Stimulated activated CD4-positive, alpha-beta T cell treated with anti-CD3 and anti-CD28 coated beads, Interleukin-4, amount 100 ng/mL, for 24 hours (primary cell): ENCODE measurements around the gene BRAT1.
A peak's percentile ranks its signal among the peaks of the same experiment; 100 is the strongest.
"Not testable (repeated sequence)": the region's sequence is repeated elsewhere in the genome, so short reads cannot be mapped to it uniquely, and the experiment has no call there.

Experiments
- DNase-seq: peaks from one replicate; pipeline ENCODE4 v3.0.0-alpha.2; 2020

BRAT1 gene

DNA sequence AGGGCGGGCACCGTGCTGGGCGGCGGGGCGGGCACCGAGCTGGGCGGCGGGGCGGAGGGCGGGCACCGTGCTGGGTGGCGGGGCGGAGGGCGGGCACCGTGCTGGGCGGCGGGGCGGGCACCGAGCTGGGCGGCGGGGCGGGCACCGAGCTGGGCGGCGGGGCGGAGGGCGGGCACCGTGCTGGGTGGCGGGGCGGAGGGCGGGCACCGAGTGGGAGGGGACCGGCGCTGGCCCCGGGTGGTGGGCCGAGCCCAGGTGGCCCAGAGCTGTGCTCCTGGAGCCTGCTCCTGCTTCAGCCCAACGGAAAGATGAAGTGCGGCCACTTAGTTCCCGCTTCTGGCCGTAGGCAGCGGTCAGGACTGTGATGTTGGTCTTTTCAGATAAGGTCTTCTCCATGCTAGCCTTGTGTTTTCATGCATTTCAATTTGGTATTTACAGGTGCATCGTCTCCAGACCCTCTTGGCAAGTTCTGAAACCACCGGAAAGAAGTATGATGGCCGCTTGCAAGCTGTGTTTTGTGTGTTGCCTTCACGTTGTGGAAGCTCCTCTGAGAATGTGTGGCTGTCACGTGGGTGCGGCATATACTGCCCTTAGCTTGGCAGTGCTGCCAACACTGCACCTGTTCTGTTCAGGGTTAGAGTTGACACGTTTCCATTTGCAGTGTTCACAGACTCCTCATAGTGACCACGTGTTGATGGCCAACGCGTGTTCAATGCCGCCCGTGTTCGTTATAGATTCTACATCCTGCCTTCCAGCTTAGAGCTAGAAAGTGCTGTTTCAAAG, 28.7 kb upstream of the BRAT1 start:
- DNase-seq = no peak

- DNase-seq = no peak
Observed at GRCh38 chr7:2582006-2582735, 26.8 kb upstream of the BRAT1 start.

DNA sequence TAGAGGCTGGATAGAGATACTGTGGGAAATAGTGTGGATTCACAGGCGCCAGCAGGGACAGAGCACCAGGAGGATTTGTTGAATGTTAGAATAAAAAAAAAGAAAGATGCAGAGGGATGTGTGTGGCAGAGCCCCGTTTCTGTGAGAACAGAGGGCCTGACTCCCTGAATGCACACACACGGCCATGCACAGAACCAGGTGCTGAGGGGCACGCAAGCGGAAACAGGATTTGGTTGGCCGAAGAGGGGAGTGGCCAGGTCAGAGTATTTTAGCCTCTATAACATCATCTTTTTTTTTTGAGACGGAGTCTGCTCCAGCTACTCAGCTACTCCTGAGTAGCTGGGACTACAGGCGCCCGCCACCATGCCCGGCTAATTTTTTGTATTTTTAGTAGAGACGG, 25.3 kb upstream of the BRAT1 start:
- DNase-seq = no peak

DNA sequence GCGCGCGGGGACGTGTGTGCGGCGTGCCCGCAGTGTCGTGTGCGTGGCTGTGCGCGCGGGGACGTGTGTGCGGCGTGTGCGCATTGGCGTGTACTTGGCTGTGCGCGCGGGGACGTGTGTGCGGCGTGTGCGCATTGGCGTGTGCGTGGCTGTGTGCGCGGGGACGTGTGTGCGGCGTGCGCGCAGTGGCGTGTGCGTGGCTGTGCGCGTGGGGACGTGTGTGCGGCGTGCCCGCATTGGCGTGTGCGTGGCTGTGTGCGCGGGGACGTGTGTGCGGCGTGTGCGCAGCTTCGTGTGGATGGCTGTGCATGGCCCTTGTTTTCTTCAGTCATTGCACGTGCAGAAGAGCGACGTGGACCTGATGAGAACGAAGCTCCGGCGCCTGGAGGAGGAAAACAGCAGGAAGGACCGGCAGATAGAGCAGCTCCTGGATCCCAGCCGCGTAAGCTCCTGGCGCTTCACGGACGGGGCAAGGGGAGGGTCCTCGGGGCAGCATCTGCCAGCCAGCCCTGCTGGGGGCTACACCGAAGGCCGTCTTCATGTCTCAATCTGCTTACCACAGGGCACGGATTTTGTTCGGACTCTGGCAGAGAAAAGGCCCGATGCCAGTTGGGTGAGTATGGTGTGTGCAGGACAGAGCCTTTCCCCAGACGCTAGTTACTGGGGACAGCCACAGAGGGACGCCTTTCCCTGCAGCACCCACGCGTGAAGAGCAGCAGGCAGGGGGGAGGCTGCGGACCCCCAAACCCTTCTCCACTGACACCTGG, 22.8 kb upstream of the BRAT1 start:
- no peak for DNase-seq

- no peak for DNase-seq
Observed at GRCh38 chr7:2576742-2577491, 21.6 kb upstream of the BRAT1 start.

- no peak for DNase-seq
Observed at GRCh38 chr7:2575733-2576340, 20.5 kb upstream of the BRAT1 start.

DNA sequence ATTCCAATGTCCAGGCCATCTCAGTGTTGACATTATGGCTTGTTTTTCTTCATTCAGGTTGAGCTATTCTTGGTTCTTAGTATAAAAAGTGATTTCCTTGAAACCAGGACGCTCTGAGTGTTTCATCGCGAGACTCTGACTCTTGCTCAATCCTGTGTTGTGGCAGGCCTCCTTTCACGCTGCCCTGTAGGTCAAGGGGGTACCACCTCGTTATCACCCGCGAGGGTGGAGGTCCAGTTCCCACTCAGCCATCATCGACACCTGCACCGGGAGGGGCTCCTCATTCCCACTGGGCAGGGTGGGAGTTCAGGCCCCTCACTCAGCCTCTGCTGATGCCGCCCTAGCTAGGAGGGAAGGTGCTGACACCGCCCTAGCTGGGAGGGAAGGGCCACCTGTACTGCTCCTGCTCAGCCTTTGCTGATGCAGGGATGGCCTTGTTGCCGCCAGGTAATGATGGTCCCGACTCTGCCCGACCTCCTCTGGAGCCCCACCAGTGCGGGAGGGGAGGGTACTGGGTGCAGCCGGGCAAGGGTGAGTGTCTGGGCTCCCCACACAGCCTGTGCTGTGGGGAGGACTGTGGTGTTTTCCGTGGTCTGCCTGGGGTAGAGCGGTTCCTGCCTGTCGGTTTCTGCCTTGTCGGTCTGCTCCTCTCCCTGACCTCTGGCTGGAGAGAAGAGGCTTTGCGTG, 19.9 kb upstream of the BRAT1 start:
- DNase-seq = no peak

GRCh38 chr7:2573761-2574160, 18.4 kb upstream of the BRAT1 start:
- no peak for DNase-seq

DNA sequence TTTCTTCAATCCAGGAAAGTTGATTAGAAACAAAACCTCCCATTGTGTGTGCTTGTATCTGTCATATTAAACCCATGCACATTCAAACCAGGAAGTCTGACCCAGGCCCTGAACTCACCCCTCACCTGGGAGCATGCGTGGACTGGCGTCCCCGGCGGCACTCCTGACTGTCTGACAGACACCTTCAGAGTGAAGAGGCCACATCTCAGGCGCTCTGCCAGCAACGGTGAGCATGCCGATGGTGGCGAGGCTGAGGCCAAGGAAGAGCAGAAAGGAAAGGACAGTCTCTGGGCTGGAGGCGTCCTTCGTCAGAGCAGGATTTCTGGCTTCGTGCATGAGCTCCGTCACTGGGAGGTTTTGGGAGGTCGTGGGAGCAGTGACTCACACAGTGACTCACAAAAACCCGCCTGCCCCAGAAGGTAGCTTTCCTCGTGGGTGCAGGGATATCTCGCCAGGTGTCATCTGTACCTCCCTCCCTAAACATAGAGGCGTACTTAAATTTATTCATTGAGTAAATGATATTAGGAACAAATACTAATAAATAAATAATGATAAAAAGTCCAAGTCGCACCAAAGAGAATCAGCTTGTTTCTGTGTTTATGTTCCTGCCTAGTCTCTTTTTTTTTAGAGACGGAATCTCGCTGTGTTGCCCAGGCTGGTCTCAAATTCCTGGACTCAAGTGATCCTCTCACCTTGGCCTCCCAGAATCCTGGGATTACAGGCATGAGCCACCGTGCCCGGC, 16.9 kb upstream of the BRAT1 start:
- peak; percentile 18 for DNase-seq

GRCh38 chr7:2571409-2571808, 16.1 kb upstream of the BRAT1 start:
- no peak for DNase-seq

DNA sequence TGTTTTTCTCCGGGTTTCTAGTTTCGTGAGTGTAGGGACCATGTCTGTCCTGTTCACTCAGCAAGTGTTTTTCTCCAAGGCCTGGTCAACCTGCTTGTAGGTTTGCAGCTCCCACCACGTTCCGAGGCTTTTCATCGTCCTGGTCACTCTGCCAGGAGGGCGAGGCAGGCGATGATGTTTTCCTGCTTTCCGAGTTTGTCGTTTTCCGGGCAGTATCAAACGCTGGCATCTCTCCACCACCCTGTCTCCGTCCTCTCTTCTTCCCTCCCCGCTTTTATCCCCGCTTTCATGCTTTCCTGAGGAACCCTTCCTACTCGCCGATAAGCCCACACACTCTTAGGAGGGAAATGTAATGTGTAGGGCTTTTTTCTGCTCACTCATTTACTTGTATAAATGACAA, 14.7 kb upstream of the BRAT1 start:
- no peak for DNase-seq

DNA sequence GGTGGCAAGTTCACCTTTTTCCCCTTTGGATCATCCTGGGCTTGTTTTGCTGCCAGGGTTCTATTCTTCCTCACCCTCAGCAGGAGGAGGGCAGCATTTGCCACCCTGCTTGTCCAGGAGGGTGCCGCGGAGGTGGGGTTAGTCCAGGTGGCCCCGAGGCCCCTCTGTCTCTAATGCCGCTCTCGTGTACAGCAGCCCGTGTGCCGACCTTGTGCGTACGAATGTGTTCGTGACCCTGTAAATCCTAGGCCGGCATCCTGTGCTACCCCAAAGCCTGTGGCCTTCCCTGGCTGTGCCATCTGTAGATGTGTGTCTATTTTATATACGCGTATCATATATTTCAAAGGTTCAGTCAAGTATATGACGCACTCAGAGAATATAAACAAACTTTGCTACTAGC, 14.1 kb upstream of the BRAT1 start:
- no peak for DNase-seq

DNA sequence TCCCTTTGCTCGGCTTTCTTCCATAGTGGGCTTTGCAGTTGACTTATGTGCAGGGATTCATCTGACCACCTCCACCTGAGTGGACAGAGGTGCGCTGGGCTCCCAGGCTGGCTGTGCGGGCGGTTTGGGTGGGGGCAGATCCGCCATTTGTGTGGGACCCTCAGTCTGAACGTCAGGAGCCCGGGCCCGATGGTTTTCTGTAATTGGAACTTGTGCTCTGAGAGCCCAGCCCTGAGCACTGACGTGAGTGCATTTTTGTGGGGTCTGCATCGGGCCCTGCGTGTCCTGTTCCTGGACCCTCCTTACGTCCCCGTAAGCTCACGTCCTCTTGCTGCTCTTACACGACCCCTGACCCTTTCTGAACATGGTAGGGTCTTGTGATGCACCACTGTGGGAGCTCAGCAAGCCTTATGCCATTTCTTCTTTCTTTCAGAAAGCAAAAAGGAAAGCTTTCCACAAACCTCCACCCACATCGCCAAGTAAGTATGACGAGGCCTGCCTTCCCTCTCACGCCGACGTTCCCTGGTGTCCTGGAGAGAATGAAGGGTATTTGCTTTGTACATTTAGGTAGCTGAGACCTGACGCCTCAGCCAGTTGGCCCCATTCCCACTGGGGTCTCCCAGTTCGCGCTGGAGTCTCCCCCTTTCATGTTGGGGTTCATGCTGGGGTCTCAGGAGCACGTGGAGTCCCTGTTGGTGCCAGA, 13.3 kb upstream of the BRAT1 start:
- DNase-seq = no peak

DNA sequence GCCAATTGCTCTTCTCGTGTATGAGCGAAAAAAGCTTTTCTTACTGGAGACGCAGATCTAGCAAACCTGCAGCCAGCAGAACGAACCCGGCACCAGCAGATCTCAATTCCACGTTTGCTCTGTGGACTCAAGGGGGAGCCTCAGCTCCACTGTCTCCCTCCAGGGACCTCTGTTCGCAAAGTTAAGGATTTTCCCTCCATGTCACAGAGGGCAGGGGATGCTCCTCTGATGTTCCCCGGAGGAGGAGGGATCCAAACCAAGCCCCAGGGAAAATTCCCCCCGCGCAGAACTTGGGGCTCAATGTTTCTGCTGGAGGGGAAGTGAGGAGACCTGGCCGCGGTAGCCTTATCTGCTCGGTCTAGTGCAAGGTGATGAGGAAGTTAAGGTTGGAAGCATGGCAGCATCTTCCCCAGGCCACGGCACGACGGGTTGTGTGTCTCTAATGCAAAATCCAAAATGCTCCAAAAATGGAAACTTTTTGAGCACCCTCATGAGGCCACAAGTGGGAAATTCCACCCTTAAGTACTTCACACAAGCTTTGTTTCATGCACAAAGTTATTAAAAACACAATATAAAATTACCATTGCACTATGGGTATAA, 12.5 kb upstream of the BRAT1 start:
- DNase-seq = no peak

- peak; percentile 30 for DNase-seq
Observed at GRCh38 chr7:2566890-2567678, 11.8 kb upstream of the BRAT1 start.

GRCh38 chr7:2566348-2566889, 11.1 kb upstream of the BRAT1 start:
- DNase-seq = no peak

GRCh38 chr7:2564970-2565540, 9.7 kb upstream of the BRAT1 start:
- DNase-seq = no peak

DNA sequence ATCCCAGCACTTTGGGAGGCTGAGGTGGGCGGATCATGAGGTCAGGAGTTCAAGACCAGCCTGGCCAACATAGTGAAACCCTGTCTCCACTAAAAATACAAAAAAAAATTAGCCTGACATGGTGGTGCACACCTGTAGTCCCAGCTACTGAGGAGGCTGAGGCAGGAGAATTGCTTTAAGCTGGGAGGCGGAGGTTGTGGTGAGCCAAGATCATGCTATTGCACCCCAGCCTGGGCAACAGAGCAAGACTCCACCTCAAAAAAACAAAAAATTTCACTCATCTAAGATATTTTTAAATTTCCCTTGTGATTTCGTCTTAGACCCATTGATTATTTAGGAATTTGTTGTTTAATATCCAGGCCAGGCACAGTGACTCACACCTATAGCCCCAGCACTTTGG, 8.6 kb upstream of the BRAT1 start:
- not testable (repeated sequence) for DNase-seq
